Pericardium fibroblast (primary cell): Measurements from ENCODE around the gene DUSP22. TPM values are rescaled to one million over a fixed set of nuclear protein-coding genes. Genes with fewer than 3 reads are reported as not detected.

Experiments
- total RNA-seq: library from RNA; depleted of rRNA; stranded (reverse); fragments of >200 nt; gene quantifications from 2 replicates; pipeline ENCODE4 v1.2.3, GENCODE V29; 2015

DUSP22 gene, protein sequence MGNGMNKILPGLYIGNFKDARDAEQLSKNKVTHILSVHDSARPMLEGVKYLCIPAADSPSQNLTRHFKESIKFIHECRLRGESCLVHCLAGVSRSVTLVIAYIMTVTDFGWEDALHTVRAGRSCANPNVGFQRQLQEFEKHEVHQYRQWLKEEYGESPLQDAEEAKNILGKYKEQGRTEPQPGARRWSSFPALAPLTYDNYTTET
- 12.0 and 18.1 TPM in 2 replicates for total RNA-seq

DNA sequence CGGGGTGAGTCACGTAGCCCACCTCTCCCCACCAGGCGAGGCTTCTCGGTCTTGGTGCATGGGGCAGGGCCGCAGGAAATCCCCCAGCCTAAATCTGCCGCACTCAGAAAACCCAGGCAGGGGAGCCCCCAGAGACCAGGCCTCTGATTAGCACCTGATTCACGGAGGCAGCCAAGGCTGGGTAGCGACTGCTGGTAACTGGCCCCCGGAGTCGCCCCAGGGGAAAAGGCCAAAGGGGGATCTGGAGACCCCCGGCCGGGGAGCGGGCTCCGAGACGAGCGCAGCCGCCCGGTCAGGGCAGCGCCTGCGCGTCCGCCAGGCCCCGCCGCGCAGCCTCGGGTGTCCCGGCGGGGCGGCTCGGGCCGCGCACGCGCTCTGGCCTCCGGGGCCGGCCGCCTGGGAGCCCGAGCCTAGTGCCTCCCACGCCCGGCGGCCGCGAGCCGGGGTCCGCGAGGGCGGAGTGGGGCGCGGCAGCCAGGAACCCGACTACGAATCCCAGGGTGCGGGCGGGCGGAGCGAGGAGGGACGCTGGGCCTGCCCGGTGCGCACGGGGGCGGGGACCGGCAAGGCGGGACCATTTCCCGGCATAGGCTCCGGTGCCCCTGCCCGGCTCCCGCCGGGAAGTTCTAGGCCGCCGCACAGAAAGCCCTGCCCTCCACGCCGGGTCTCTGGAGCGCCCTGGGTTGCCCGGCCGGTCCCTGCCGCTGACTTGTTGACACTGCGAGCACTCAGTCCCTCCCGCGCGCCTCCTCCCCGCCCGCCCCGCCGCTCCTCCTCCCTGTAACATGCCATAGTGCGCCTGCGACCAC, at the start of gene DUSP22:
TSS of gene DUSP22 (plus strand) at position 791 of the 809 bp plus-strand sequence. CDS start 53 bp downstream, outside the sequence.

DNA sequence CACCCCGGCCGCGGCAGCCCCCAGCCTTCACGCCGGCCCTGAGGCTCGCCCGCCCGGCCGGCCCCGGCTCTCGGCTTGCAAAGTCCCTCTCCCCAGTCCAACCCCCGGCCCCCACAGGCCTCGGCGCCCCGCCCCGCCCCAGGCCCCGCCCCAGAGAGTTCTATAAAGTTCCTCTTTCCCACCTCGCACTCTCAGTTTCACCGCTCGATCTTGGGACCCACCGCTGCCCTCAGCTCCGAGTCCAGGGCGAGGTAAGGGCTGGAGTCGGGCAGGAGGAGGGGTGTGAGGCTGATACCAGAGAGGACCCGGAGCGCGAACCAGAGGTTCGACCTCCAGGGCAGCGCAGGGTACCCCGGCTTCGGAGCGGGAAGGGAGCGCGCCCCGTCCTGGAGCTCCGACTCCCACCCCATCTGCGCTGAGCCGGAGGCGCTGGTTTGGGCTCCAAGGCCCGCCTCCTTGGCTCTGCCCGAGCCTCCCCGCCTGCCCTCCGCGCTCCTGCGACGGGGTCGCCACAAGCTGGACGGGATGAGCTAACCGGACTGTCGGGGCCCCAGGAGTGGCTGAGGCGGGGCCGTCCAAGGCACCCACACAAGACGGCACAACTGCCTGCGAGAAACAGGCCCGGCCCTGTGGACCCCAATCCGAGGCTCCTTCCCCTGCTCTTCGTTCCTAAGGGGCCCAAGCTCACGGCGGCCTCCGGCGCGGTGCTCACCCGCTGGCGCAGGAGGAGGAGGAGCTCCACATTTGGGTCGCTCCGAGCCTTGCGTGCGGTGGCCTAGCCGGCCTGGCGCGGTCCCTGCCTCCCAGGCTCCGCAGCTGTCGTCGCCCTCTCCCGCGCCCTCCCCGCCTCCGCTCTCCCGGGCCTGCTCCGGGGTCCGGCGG, 99.5 kb downstream of the DUSP22 start, which contains the start of gene IRF4:
TSS of gene IRF4 (plus strand) at position 194 of the 882 bp plus-strand sequence. CDS start 1,401 bp downstream, outside the sequence.

Other genes with a start within 250 kb of the DUSP22 start
- 0.34 TPM in 1 of 2 replicates, not detected in the other for gene IRF4, start 99.3 kb downstream of the DUSP22 start, total RNA-seq